HEK293 (cell line): ENCODE results near the gene TMEM256.

ENCODE experiments used
- HOXD13 ChIP-seq: sonication (generic); formaldehyde crosslinking; IDR thresholded peaks from 2 replicates; pipeline ENCODE4 v1.8.0; 2022; ENCODE audit warnings: missing genetic modification reagents, borderline replicate concordance
- MZF1 ChIP-seq: fragments of 450-650 bp; formaldehyde crosslinking; IDR thresholded peaks from 2 replicates; pipeline ENCODE4 v1.5.1; 2017; ENCODE audit warnings: missing biosample characterization, missing genetic modification characterization, borderline replicate concordance
- ZIC2 ChIP-seq: fragments of 450-650 bp; formaldehyde crosslinking; IDR thresholded peaks from 2 replicates; pipeline ENCODE4 v1.5.1; 2016; ENCODE audit warnings: missing biosample characterization, missing genetic modification characterization
- ZNF155 ChIP-seq: fragments of 450-650 bp; formaldehyde crosslinking; IDR thresholded peaks from 2 replicates; pipeline ENCODE4 v1.5.1; 2016; ENCODE audit warnings: missing biosample characterization, missing genetic modification characterization
- ZNF19 ChIP-seq: fragments of 450-650 bp; formaldehyde crosslinking; IDR thresholded peaks from 2 replicates; pipeline ENCODE4; 2016; ENCODE audit warnings: missing biosample characterization, missing genetic modification characterization, low read depth
- ZNF211 ChIP-seq: fragments of 450-650 bp; formaldehyde crosslinking; IDR thresholded peaks from 2 replicates; pipeline ENCODE4 v1.5.1; 2016; ENCODE audit warnings: low read depth, missing biosample characterization, missing genetic modification characterization
- ZNF214 ChIP-seq: fragments of 450-650 bp; formaldehyde crosslinking; IDR thresholded peaks from 2 replicates; pipeline ENCODE4 v1.5.1; 2017; ENCODE audit warnings: missing biosample characterization, mild to moderate bottlenecking, missing genetic modification characterization, borderline replicate concordance
- ZNF24 ChIP-seq: fragments of 450-650 bp; formaldehyde crosslinking; IDR thresholded peaks from 2 replicates; pipeline ENCODE4 v1.5.1; 2016; ENCODE audit warnings: missing biosample characterization, missing genetic modification characterization
- ZNF366 ChIP-seq: fragments of 450-650 bp; formaldehyde crosslinking; conservative IDR thresholded peaks from 2 replicates; pipeline ENCODE4 v1.5.1; 2016; ENCODE audit warnings: missing biosample characterization, missing genetic modification characterization
- ZNF501 ChIP-seq: fragments of 450-650 bp; formaldehyde crosslinking; IDR thresholded peaks from 2 replicates; pipeline ENCODE4 v1.5.1; 2016; ENCODE audit warnings: missing biosample characterization, missing genetic modification characterization
- ZNF596 ChIP-seq: fragments of 450-650 bp; IDR thresholded peaks from 2 replicates; pipeline ENCODE4 v1.5.0; 2018; ENCODE audit warnings: missing biosample characterization, mild to moderate bottlenecking, missing genetic modification characterization, moderate library complexity
- ZNF623 ChIP-seq: fragments of 450-650 bp; formaldehyde crosslinking; IDR thresholded peaks from 2 replicates; pipeline ENCODE4 v1.5.1; 2016; ENCODE audit warnings: missing biosample characterization, missing genetic modification characterization
- ZNF76 ChIP-seq: fragments of 450-650 bp; formaldehyde crosslinking; IDR thresholded peaks from 2 replicates; pipeline ENCODE4; 2016; ENCODE audit warnings: low read depth, missing biosample characterization, missing genetic modification characterization, borderline replicate concordance
- ZNF776 ChIP-seq: fragments of 450-650 bp; formaldehyde crosslinking; IDR thresholded peaks from 2 replicates; pipeline ENCODE4 v1.5.0; 2017; ENCODE audit warnings: missing biosample characterization, missing genetic modification characterization, borderline replicate concordance
- ZNF843 ChIP-seq: fragments of 450-650 bp; formaldehyde crosslinking; IDR thresholded peaks from 2 replicates; pipeline ENCODE4 v1.5.1; 2016; ENCODE audit warnings: missing biosample characterization, missing genetic modification characterization
- ZXDB ChIP-seq: fragments of 450-650 bp; formaldehyde crosslinking; IDR thresholded peaks from 2 replicates; pipeline ENCODE4 v1.5.1; 2016; ENCODE audit warnings: missing biosample characterization, missing genetic modification characterization
- TF ChIP-seq, protein P1 (sequence below): fragments of 450-650 bp; formaldehyde crosslinking; IDR thresholded peaks from 2 replicates; pipeline ENCODE4 v1.5.1; 2016; ENCODE audit warnings: missing biosample characterization, missing genetic modification characterization
- TF ChIP-seq, protein P2 (sequence below): fragments of 450-650 bp; formaldehyde crosslinking; IDR thresholded peaks from 2 replicates; pipeline ENCODE4 v1.5.1; 2016; ENCODE audit warnings: missing biosample characterization, missing genetic modification characterization
- TF ChIP-seq, protein P3 (sequence below): fragments of 450-650 bp; formaldehyde crosslinking; IDR thresholded peaks from 2 replicates; pipeline ENCODE4 v1.5.1; 2016; ENCODE audit warnings: missing biosample characterization, missing genetic modification characterization
- TF ChIP-seq, protein P4 (sequence below): fragments of 450-650 bp; formaldehyde crosslinking; IDR thresholded peaks from 2 replicates; pipeline ENCODE4 v1.5.1; 2017; ENCODE audit warnings: missing biosample characterization, missing genetic modification characterization
- TF ChIP-seq, protein P5 (sequence below): sonication (generic); formaldehyde crosslinking; IDR thresholded peaks from 2 replicates; pipeline ENCODE4 v1.8.1; 2022; ENCODE audit warnings: mild to moderate bottlenecking, moderate library complexity, missing genetic modification reagents
- TF ChIP-seq, protein P6 (sequence below): fragments of 450-650 bp; formaldehyde crosslinking; IDR thresholded peaks from 2 replicates; pipeline ENCODE4 v1.5.1; 2017; ENCODE audit warnings: missing biosample characterization, missing genetic modification characterization
- TF ChIP-seq, protein P7 (sequence below): fragments of 450-650 bp; formaldehyde crosslinking; IDR thresholded peaks from 2 replicates; pipeline ENCODE4 v1.5.1; 2016; ENCODE audit warnings: missing biosample characterization, missing genetic modification characterization
- TF ChIP-seq, protein P8 (sequence below): fragments of 450-650 bp; formaldehyde crosslinking; IDR thresholded peaks from 2 replicates; pipeline ENCODE4 v1.5.1; 2016; ENCODE audit warnings: missing biosample characterization, missing genetic modification characterization

Gene TMEM256

DNA sequence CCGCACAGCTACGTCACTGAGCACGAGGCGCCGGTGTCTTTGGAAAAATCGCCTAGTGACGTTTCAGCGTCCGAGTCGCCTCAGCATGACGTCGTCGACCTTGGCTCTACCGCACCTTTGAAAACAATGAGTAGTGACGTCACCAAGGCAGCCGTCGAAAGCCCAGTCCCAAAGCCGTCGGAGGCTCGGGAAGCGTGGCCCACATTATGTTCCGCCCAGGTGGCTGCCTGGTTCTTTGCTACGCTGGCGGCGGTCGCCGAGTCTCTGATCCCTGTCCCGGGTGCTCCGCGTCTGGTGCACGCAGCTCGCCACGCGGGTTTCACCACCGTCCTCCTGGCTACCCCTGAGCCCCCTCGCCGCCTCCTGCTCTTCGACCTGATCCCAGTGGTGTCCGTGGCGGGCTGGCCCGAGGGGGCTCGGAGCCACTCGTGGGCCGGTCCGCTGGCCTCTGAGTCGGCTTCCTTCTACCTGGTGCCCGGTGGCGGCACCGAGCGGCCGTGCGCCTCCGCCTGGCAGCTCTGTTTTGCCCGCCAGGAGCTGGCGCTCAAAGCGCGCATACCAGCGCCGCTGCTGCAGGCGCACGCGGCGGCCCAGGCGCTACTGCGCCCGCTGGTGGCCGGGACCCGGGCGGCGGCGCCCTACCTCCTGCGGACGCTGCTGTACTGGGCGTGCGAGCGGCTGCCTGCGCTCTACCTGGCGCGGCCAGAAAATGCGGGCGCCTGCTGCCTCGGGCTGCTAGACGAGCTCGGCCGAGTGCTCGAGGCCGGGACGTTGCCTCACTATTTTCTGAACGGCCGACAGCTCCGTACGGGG lies 32.9 kb upstream of the TMEM256 start (continued):
- TF ChIP-seq, protein P1, sequence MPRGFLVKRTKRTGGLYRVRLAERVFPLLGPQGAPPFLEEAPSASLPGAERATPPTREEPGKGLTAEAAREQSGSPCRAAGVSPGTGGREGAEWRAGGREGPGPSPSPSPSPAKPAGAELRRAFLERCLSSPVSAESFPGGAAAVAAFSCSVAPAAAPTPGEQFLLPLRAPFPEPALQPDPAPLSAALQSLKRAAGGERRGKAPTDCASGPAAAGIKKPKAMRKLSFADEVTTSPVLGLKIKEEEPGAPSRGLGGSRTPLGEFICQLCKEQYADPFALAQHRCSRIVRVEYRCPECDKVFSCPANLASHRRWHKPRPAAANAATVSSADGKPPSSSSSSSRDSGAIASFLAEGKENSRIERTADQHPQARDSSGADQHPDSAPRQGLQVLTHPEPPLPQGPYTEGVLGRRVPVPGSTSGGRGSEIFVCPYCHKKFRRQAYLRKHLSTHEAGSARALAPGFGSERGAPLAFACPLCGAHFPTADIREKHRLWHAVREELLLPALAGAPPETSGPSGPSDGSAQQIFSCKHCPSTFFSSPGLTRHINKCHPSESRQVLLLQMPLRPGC (tag by site-specific recombination): 0 out of 2 replicates have a peak, but pooled peaks have one; percentile 27
- no peak for TF ChIP-seq ZXDB (tag by site-specific recombination)
- no peak for TF ChIP-seq ZNF596 (tag by site-specific recombination)
- TF ChIP-seq ZNF155 (tag by site-specific recombination): no peak
- TF ChIP-seq ZNF211 (tag by site-specific recombination): no peak
- no peak for TF ChIP-seq HOXD13 (CRISPR knock-in tag)
- TF ChIP-seq, protein P2, sequence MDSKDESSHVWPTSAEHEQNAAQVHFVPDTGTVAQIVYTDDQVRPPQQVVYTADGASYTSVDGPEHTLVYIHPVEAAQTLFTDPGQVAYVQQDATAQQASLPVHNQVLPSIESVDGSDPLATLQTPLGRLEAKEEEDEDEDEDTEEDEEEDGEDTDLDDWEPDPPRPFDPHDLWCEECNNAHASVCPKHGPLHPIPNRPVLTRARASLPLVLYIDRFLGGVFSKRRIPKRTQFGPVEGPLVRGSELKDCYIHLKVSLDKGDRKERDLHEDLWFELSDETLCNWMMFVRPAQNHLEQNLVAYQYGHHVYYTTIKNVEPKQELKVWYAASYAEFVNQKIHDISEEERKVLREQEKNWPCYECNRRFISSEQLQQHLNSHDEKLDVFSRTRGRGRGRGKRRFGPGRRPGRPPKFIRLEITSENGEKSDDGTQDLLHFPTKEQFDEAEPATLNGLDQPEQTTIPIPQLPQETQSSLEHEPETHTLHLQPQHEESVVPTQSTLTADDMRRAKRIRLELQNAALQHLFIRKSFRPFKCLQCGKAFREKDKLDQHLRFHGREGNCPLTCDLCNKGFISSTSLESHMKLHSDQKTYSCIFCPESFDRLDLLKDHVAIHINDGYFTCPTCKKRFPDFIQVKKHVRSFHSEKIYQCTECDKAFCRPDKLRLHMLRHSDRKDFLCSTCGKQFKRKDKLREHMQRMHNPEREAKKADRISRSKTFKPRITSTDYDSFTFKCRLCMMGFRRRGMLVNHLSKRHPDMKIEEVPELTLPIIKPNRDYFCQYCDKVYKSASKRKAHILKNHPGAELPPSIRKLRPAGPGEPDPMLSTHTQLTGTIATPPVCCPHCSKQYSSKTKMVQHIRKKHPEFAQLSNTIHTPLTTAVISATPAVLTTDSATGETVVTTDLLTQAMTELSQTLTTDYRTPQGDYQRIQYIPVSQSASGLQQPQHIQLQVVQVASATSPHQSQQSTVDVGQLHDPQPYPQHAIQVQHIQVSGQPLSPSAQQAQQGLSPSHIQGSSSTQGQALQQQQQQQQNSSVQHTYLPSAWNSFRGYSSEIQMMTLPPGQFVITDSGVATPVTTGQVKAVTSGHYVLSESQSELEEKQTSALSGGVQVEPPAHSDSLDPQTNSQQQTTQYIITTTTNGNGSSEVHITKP (tag by site-specific recombination): no peak
- TF ChIP-seq, protein P3, sequence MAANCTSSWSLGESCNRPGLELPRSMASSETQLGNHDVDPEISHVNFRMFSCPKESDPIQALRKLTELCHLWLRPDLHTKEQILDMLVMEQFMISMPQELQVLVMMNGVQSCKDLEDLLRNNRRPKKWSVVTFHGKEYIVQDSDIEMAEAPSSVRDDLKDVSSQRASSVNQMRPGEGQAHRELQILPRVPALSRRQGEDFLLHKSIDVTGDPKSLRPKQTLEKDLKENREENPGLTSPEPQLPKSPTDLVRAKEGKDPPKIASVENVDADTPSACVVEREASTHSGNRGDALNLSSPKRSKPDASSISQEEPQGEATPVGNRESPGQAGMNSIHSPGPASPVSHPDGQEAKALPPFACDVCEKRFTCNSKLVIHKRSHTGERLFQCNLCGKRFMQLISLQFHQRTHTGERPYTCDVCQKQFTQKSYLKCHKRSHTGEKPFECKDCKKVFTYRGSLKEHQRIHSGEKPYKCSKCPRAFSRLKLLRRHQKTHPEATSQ (tag by site-specific recombination): no peak
- no peak for TF ChIP-seq ZNF776 (tag by site-specific recombination)
- TF ChIP-seq, protein P4, sequence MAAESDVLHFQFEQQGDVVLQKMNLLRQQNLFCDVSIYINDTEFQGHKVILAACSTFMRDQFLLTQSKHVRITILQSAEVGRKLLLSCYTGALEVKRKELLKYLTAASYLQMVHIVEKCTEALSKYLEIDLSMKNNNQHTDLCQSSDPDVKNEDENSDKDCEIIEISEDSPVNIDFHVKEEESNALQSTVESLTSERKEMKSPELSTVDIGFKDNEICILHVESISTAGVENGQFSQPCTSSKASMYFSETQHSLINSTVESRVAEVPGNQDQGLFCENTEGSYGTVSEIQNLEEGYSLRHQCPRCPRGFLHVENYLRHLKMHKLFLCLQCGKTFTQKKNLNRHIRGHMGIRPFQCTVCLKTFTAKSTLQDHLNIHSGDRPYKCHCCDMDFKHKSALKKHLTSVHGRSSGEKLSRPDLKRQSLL (tag by site-specific recombination): no peak
- no peak for TF ChIP-seq ZNF843 (tag by site-specific recombination)
- TF ChIP-seq ZNF76: no peak
- no peak for TF ChIP-seq ZNF24 (tag by site-specific recombination)
- TF ChIP-seq, protein P5, sequence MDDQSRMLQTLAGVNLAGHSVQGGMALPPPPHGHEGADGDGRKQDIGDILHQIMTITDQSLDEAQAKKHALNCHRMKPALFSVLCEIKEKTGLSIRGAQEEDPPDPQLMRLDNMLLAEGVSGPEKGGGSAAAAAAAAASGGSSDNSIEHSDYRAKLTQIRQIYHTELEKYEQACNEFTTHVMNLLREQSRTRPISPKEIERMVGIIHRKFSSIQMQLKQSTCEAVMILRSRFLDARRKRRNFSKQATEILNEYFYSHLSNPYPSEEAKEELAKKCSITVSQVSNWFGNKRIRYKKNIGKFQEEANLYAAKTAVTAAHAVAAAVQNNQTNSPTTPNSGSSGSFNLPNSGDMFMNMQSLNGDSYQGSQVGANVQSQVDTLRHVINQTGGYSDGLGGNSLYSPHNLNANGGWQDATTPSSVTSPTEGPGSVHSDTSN: peak; percentile 59; the same call in 1 of the 2 replicates
- TF ChIP-seq, protein P6, sequence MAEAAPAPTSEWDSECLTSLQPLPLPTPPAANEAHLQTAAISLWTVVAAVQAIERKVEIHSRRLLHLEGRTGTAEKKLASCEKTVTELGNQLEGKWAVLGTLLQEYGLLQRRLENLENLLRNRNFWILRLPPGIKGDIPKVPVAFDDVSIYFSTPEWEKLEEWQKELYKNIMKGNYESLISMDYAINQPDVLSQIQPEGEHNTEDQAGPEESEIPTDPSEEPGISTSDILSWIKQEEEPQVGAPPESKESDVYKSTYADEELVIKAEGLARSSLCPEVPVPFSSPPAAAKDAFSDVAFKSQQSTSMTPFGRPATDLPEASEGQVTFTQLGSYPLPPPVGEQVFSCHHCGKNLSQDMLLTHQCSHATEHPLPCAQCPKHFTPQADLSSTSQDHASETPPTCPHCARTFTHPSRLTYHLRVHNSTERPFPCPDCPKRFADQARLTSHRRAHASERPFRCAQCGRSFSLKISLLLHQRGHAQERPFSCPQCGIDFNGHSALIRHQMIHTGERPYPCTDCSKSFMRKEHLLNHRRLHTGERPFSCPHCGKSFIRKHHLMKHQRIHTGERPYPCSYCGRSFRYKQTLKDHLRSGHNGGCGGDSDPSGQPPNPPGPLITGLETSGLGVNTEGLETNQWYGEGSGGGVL (tag by site-specific recombination): no peak
- TF ChIP-seq ZNF366 (tag by site-specific recombination): no peak
- TF ChIP-seq ZNF501 (tag by site-specific recombination): no peak
- TF ChIP-seq, protein P7, sequence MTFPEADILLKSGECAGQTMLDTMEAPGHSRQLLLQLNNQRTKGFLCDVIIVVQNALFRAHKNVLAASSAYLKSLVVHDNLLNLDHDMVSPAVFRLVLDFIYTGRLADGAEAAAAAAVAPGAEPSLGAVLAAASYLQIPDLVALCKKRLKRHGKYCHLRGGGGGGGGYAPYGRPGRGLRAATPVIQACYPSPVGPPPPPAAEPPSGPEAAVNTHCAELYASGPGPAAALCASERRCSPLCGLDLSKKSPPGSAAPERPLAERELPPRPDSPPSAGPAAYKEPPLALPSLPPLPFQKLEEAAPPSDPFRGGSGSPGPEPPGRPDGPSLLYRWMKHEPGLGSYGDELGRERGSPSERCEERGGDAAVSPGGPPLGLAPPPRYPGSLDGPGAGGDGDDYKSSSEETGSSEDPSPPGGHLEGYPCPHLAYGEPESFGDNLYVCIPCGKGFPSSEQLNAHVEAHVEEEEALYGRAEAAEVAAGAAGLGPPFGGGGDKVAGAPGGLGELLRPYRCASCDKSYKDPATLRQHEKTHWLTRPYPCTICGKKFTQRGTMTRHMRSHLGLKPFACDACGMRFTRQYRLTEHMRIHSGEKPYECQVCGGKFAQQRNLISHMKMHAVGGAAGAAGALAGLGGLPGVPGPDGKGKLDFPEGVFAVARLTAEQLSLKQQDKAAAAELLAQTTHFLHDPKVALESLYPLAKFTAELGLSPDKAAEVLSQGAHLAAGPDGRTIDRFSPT (tag by site-specific recombination): peak; percentile 32; the same call in 1 of the 2 replicates
- TF ChIP-seq ZNF214 (tag by site-specific recombination): no peak
- TF ChIP-seq ZNF19 (tag by site-specific recombination): no peak
- TF ChIP-seq MZF1 (tag by site-specific recombination): no peak
- TF ChIP-seq ZIC2 (tag by site-specific recombination): no peak
- TF ChIP-seq ZNF623 (tag by site-specific recombination): no peak
- TF ChIP-seq, protein P8, sequence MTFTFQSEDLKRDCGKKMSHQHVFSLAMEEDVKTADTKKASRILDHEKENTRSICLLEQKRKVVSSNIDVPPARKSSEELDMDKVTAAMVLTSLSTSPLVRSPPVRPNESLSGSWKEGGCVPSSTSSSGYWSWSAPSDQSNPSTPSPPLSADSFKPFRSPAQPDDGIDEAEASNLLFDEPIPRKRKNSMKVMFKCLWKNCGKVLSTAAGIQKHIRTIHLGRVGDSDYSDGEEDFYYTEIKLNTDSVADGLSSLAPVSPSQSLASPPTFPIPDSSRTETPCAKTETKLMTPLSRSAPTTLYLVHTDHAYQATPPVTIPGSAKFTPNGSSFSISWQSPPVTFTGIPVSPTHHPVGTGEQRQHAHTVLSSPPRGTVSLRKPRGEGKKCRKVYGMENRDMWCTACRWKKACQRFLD: no peak
